HepG2 (cell line): Measurements from ENCODE around the gene PNLIPRP1. TPM values are rescaled to one million over a fixed set of nuclear protein-coding genes. Genes with fewer than 3 reads are reported as not detected.

Experiments
- ATAC-seq: fragments of 200-7000 bp; cut with Tn5 transposase; 3 replicates; pipeline ENCODE4 v1.9.1; 2020; ENCODE audit warnings: mild to moderate bottlenecking, moderate library complexity
- BruUV-seq: library from RNA; stranded (reverse); fragments of 400-500 nt; replicated peaks from 2 replicates; lab custom pipeline; 2021; lab: Mats Ljungman, UMichigan
- CTCF ChIA-PET: fragments of 300-600 bp; formaldehyde crosslinking; extraction: SDS; loops from one replicate; lab custom pipeline; 2021; ENCODE audit warnings: low total read pairs, inconsistent platforms, low intra/inter-chr PET ratio; lab: Yijun Ruan, JAX
- POLR2A ChIA-PET: fragments of 350-600 bp; sonication (Branson Sonifier 250); formaldehyde crosslinking; loops from one replicate; lab custom pipeline; 2020; ENCODE audit warnings: antibody characterized with exemption, inconsistent platforms; lab: Yijun Ruan, JAX
- DNase-seq: peaks from one replicate; pipeline ENCODE4 v3.0.0-alpha.2; 2015; ENCODE audit warnings: low spot score
- FAIRE-seq: peaks from 3 replicates; lab custom pipeline; 2011; peaks lifted over from hg19 to GRCh38; lab: Jason Lieb, UNC
- H2AFZ ChIP-seq: one replicate; pipeline ENCODE4 v1.6.1; 2011; ENCODE audit warnings: low read length, inconsistent platforms
- H3K27ac ChIP-seq: fragments of 300-600 bp; 3 replicates; pipeline ENCODE4 v1.8.0; 2011; ENCODE audit warnings: mixed run types, mild to moderate bottlenecking, mixed read lengths, low read length, inconsistent platforms; ENCODE audit not compliant: insufficient read depth; ENCODE audit errors: extremely low read length
- H3K27me3 ChIP-seq, 2 experiments: fragments of 200-600 bp in 1 of 2; 2 replicates in 1 of 2; 3 replicates in 1 of 2; pipeline versions ENCODE4 v1.6.0 to v1.8.0; 2011; ENCODE audit warnings: low read length in 2 of 2, mild to moderate bottlenecking in 2 of 2, moderate library complexity in 2 of 2, inconsistent platforms in 1 of 2; ENCODE audit not compliant: insufficient read depth in 2 of 2, control insufficient read depth in 1 of 2
- H3K36me3 ChIP-seq, 2 experiments: fragments of 200-600 bp in 1 of 2; replicated peaks in 1 of 2; 2 replicates in 1 of 2; 3 replicates in 1 of 2; pipeline versions ENCODE4 v1.5.1 to v1.8.0; 2011; ENCODE audit warnings: low read length in 2 of 2, inconsistent platforms in 1 of 2; ENCODE audit not compliant: insufficient read depth in 2 of 2, control insufficient read depth in 1 of 2
- H3K4me1 ChIP-seq: 2 replicates; pipeline ENCODE4 v1.5.1; 2012; ENCODE audit warnings: low read length, inconsistent platforms; ENCODE audit not compliant: insufficient read depth
- H3K4me2 ChIP-seq: 2 replicates; pipeline ENCODE4 v1.6.0; 2011; ENCODE audit warnings: low read depth, low read length, inconsistent platforms
- H3K4me3 ChIP-seq, 3 experiments: fragments of 200-600 bp in 1 of 3; sonication (generic), shearing (Covaris generic) in 1 of 3; replicated peaks in 1 of 3; 2 replicates each; pipeline ENCODE4 v1.5.1; 2011 to 2016; ENCODE audit warnings: low read length in 3 of 3, inconsistent platforms in 2 of 3, low read depth in 2 of 3, mild to moderate bottlenecking in 2 of 3, control low read depth in 1 of 3, mixed read lengths in 1 of 3; ENCODE audit not compliant: insufficient read depth in 1 of 3
- H3K79me2 ChIP-seq: one replicate; pipeline ENCODE4 v1.6.1; 2011; ENCODE audit warnings: low read length, inconsistent platforms; ENCODE audit not compliant: insufficient read depth
- H3K9ac ChIP-seq: 2 replicates; pipeline ENCODE4 v1.6.0; 2011; ENCODE audit warnings: mild to moderate bottlenecking, low read depth, low read length, inconsistent platforms; ENCODE audit not compliant: insufficient read depth
- H3K9me3 ChIP-seq: 2 replicates; pipeline ENCODE4 v1.5.1; 2012; ENCODE audit warnings: mild to moderate bottlenecking, low read length
- H4K20me1 ChIP-seq: 2 replicates; pipeline ENCODE4 v1.6.0; 2011; ENCODE audit warnings: inconsistent platforms, mild to moderate bottlenecking, low read length, moderate library complexity; ENCODE audit not compliant: insufficient read depth
- HCFC1 ChIP-seq: fragments of 150-350 bp; IDR thresholded peaks from 2 replicates; pipeline ENCODE4 v1.6.1; 2014; ENCODE audit warnings: low read depth, low read length
- PAX8 ChIP-seq: sonication (generic); formaldehyde crosslinking; IDR thresholded peaks from 2 replicates; pipeline ENCODE4 v1.8.0; 2022; ENCODE audit warnings: mild to moderate bottlenecking, missing genetic modification reagents, borderline replicate concordance
- PRDM4 ChIP-seq: sonication (generic); formaldehyde crosslinking; IDR thresholded peaks from 2 replicates; pipeline ENCODE4 v1.9.0; 2021; ENCODE audit warnings: missing genetic modification reagents, borderline replicate concordance
- ZFYVE20 ChIP-seq: sonication (generic); formaldehyde crosslinking; IDR thresholded peaks from 2 replicates; pipeline ENCODE4 v1.8.0; 2023; ENCODE audit warnings: low read depth, mild to moderate bottlenecking, moderate library complexity, missing genetic modification reagents, borderline replicate concordance
- ZNF230 ChIP-seq: sonication (generic); formaldehyde crosslinking; IDR thresholded peaks from 2 replicates; pipeline ENCODE4 v1.4.0; 2020; ENCODE audit warnings: mild to moderate bottlenecking, missing genetic modification reagents
- ZNF274 ChIP-seq: sonication (generic); formaldehyde crosslinking; IDR thresholded peaks from 2 replicates; pipeline ENCODE4 v1.5.1; 2020; ENCODE audit warnings: mild to moderate bottlenecking, missing genetic modification reagents
- ZNF430 ChIP-seq: sonication (generic); formaldehyde crosslinking; IDR thresholded peaks from 2 replicates; pipeline ENCODE4 v1.9.0; 2021; ENCODE audit warnings: mild to moderate bottlenecking, missing genetic modification reagents
- ZNF446 ChIP-seq: sonication (generic); formaldehyde crosslinking; IDR thresholded peaks from 2 replicates; pipeline ENCODE4 v1.5.0; 2020; ENCODE audit warnings: mild to moderate bottlenecking, missing genetic modification reagents
- ZNF513 ChIP-seq: sonication (generic); formaldehyde crosslinking; conservative IDR thresholded peaks from 2 replicates; pipeline ENCODE4 v1.5.0; 2020; ENCODE audit warnings: missing genetic modification reagents
- ZNF558 ChIP-seq: sonication (generic); formaldehyde crosslinking; IDR thresholded peaks from 2 replicates; pipeline ENCODE4 v1.9.0; 2022; ENCODE audit warnings: mild to moderate bottlenecking, missing genetic modification reagents, borderline replicate concordance
- ZNF609 ChIP-seq: sonication (generic); formaldehyde crosslinking; IDR thresholded peaks from 2 replicates; pipeline ENCODE4 v1.4.0; 2020; ENCODE audit warnings: mild to moderate bottlenecking, missing genetic modification reagents, borderline replicate concordance
- ZNF780A ChIP-seq: sonication (generic); formaldehyde crosslinking; IDR thresholded peaks from 2 replicates; pipeline ENCODE4 v1.8.0; 2022; ENCODE audit warnings: mild to moderate bottlenecking, missing genetic modification reagents, moderate library complexity
- WGBS: methylation state at CpG from one replicate; pipeline ENCODE4 v1.1.6; 2017; ENCODE audit warnings: low lambda C conversion rate; 5-methylcytosine and 5-hydroxymethylcytosine counted together
- in situ Hi-C: cut with HindIII; loops from 2 replicates; pipeline ENCODE4 v1.10.0; 2017; ENCODE audit warnings: low pct_unique_long_range_greater_than_20kb; ENCODE audit not compliant: extremely low pct_ligation_motif_present
- intact Hi-C: fragments of 100-400 bp; cut with micrococcal nuclease; formaldehyde crosslinking; loops from one replicate; pipeline ENCODE4 v1.10.0; 2022; ENCODE audit not compliant: unreplicated experiment
- polyA plus RNA-seq, 8 experiments: library from polyadenylated mRNA; depleted of rRNA in 3 of 8; stranded (reverse) in 7 of 8; unstranded in 1 of 8; fragments of >200 nt; fragmentation: Illumina TruSeq in 4 of 8; extraction: Trizol in 4 of 8; gene quantifications; 2 replicates each; pipeline versions ENCODE4 v1.2.1 to v1.2.3, GENCODE V29; 2011 to 2016; ENCODE audit warnings: low read depth in 4 of 8, missing spikeins in 1 of 8, mixed read lengths in 1 of 8; ENCODE audit not compliant: insufficient read depth in 1 of 8
- total RNA-seq, 5 experiments: library from RNA; depleted of rRNA; stranded (reverse); fragments of >200 nt; fragmentation: Illumina TruSeq; extraction: Trizol; gene quantifications; 2 replicates each; pipeline ENCODE4 v1.2.3, GENCODE V29; 2016; ENCODE audit warnings: low read depth in 1 of 5
- TF ChIP-seq, protein P1 (sequence below): fragments of 450-650 bp; IDR thresholded peaks from 2 replicates; pipeline ENCODE4 v1.6.1; 2016

The PNLIPRP1 gene
- total and polyA plus RNA-seq, 2 of the 13 experiments (the other 11 are each of a cell fraction or from before 2014, with no cell fraction given), result not detected

GRCh38 chr10:116634126-116634975, 43.6 kb downstream of the PNLIPRP1 start:
- Histone ChIP-seq H3K27ac (no peak overlapping the region), H3K9me3 (no peaks in the 10 kb centered on the region), H3K9ac (no peak overlapping the region), H3K79me2 (no peaks in the 10 kb centered on the region), H2AFZ (no peak overlapping the region), H3K27me3 (no peaks in the 10 kb centered on the region), H3K4me2 (no peak overlapping the region), H4K20me1 (no peaks in the 10 kb centered on the region), H3K4me1 (no peaks in the 10 kb centered on the region), H3K4me3 (no peak overlapping the region), H3K36me3 (no peaks in the 10 kb centered on the region)
- no peak for FAIRE-seq
- ChIA-PET CTCF (no interaction called here), POLR2A (no interaction called here)
- intact Hi-C loops (no loop called here), in situ Hi-C loops (no loop called here)
- 53% methylated on average over 11 of the region's 11 CpGs for WGBS
- DNase-seq, result no peak
- no peak for ATAC-seq
- no TSS peak for BruUV-seq
- TF ChIP-seq, protein P1, sequence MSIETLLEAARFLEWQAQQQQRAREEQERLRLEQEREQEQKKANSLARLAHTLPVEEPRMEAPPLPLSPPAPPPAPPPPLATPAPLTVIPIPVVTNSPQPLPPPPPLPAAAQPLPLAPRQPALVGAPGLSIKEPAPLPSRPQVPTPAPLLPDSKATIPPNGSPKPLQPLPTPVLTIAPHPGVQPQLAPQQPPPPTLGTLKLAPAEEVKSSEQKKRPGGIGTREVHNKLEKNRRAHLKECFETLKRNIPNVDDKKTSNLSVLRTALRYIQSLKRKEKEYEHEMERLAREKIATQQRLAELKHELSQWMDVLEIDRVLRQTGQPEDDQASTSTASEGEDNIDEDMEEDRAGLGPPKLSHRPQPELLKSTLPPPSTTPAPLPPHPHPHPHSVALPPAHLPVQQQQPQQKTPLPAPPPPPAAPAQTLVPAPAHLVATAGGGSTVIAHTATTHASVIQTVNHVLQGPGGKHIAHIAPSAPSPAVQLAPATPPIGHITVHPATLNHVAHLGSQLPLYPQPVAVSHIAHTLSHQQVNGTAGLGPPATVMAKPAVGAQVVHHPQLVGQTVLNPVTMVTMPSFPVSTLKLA, result no peak
- TF ChIP-seq PAX8 (CRISPR knock-in tag), result no peak
- TF ChIP-seq ZFYVE20, result no peak
- TF ChIP-seq PRDM4 (CRISPR knock-in tag), result no peak
- TF ChIP-seq ZNF446, result no peak
- no peak for TF ChIP-seq ZNF274
- no peak for TF ChIP-seq ZNF558 (CRISPR knock-in tag)
- no peak for TF ChIP-seq ZNF430 (CRISPR knock-in tag)
- TF ChIP-seq ZNF513 (CRISPR knock-in tag), result no peak
- no peak for TF ChIP-seq HCFC1
- no peak for TF ChIP-seq ZNF230
- TF ChIP-seq ZNF609, result no peak
- no peak for TF ChIP-seq ZNF780A (CRISPR knock-in tag)
